ENCODE data around the gene LMAN2.
"Not testable (repeated sequence)": the region's sequence is repeated elsewhere in the genome, so short reads cannot be mapped to it uniquely, and the experiment has no call there.

The LMAN2 gene

DNA sequence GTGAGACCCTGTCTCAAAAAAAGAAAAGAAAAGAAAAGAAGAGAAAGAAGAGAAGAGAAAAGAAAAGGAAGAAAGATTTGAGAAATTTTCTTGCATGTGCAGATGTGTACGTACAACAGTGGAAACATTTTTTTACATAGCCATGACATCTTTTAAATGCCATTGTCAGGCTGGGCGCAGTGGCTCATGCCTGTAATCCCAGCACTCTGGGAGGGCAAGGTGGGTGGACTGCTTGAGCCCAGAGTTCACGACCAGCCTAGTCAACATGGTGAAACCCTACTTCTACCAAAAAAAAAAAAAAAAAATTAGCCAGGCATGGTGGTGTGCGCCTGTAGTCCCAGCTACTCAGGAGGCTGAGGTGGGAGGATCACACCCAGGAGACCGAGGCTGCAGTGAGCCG is 6.6 kb downstream of the LMAN2 start:
- no peak for DNase-seq

DNA sequence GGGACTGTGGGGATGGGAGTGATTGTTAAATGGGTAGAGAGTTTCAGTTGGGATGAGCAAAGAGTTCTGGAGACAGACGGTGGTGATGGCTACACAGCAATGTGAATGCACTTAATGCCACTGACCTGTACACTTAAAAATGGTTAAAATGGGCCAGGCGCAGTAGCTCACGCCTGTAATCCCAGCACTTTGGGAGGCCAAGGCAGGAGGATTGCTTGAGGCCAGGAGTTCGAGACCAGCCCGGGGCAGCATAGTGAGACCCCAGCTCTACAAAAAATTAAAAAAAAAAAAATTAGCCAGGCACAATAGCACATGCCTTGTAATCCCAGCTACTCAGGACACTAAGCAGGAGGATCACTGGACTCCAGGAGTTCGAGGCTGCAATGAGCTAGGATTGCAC is 7.7 kb downstream of the LMAN2 start:
- DNase-seq: no peak

DNA sequence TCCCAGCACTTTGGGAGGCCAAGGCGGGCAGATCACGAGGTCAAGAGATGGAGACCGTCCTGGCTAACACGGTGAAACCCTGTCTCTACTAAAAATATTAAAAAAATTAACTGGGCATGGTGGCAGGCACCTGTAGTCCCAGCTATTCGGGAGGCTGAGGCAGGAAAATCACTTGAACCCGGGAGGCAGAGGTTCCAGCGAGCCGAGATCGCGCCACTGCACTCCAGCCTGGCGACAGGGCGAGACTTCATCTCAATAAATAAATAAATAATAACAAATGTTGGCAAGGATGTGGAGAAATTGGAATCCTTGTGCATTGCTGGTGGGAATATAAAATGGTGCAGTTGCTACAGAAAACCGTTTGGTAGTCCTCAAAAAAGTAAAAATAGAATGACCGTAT is 8.5 kb downstream of the LMAN2 start:
- DNase-seq: not testable (repeated sequence)

DNA sequence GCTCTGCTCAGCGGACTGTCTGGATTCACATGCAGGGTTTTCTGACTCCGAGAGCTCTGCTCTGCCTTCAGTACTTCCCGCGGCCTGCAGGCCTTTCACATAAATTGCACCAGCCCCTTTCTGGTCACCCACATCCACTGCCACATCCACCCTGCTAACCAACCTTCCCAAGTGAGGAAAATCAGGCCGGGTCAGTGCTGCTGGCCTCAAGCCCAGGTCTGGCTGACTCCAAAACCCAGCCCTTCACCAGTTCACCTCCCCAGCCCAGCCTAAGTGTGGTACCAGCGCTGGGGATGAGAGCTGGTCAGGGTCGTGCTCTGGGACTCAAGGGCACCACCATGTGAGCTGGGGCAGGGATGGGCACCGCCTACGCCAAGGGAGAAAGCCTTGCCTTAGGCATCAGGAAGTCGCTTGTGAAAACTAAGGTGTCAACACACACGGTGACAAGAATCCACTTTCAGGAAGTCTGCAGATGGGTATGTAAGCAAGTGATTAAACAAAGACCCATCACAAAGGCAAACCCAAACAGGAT is 12.3 kb downstream of the LMAN2 start:
- no peak for DNase-seq

DNA sequence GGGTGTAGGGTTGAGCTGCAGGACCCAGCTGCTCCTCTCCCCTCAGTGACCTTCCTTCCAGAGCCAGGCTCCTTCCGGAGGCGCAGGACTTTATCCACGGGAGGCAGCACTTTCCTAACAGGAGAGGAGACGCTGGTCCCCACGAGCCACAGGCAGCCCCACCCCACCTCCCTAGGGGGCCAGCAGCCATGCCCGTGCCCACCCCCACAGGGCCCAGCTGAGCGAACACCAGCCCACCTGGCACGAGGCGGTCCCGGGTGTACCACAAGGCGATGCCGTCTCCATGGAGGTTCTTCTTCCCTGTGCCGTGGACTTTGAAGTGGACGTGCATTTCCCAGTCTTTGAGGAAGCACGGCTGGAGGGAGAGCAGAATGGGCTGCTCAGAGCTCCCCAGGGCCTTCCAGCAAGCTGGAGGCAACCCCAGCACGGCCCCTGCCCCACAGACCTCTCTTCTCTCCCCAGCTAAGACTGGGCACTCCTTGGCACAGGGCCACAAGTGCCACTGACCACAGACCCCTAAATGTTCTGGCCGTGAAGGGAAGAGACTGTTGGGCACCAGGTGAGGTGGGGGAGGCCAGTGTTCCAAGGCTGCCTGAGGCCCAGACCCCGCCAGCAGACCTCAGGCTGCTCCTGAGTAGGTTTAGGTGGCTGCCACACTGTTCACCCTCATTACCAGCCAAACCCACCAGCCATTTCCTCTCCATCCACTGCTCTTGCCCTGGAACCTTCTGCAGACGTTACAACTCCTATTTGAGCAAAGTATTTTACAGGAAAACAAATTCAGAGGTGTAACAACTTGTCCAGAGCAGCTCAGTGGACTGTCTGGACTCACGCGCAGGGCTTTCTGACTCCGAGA is 13.0 kb downstream of the LMAN2 start:
- DNase-seq: no peak

DNA sequence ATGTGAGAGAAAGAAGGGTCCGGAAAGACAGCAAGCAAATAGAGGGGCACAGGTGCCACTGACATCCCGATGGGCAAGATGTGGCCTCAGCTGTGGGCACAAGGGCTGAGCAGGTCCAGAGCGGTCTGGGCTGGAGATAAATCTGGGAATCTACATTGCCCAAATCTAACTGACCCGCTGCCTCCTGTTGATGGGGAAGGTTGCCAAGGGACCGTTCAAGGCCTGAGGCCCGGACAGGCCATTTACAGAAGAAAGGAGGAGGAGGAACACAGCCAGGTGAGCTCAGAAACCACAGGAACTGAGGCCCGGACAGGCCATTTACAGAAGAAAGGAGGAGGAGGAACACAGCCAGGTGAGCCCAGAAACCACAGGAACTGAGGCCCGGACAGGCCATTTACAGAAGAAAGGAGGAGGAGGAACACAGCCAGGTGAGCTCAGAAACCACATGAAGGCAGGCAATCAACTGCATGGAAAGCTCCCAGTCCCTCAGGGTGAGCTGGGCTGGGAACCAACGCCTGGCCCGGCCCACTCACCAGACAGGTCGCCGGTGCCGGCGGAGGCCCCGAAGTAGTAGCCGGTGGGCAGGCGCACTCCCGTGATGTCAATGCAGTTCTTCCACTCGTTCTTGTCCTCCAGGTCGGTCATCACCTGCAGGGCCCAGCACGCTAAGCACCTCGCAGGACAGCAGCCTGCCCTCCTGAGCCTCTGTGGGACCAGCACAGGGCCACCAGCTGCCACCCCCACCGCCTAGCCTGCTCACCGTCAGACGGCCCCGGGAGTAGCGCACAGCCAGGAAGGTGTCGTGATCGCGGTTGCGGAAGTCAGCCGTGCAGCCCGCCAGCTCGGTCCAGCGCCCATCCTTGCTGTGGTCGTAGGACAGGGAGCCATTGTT is 14.6 kb downstream of the LMAN2 start:
- no peak for DNase-seq

DNA sequence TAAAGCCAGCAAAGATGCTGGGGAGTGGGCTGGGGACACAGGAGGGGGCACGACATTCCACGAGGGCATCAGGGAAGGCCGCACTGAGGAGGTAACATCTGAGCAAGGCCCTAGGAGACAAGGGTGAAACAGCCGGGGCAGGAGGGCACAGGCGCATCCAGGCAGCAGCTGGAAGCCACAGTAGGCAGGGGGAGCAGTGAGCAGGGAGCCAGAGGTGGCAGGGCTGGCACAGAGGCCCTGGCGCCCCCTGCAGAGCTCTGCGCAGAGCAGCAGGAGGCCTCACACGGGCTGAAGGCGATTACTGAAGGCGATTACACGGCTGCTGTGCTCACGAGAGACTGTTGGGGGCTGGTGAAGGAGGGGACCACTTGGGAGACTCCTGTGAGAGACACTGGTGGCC is 15.4 kb downstream of the LMAN2 start:
- DNase-seq: peak; percentile 25

DNA sequence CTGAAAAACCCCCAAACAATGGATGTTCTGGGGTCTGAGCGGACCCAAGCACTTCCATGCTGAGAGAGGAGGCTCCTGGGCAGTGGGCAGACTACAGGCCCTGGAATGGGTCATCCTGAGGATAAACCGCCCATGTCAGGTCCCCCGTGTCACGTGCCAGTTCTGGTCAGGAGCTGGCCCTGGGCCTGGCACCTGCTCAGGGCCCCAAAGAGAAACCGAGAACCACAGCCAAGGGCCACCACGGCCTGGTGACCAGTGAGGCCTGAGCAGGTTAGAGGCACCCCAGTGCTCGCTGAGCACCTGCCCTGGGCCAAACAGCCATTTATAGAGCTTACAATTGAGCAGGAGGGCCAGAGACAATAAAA is 15.8 kb downstream of the LMAN2 start:
- no peak for DNase-seq

DNA sequence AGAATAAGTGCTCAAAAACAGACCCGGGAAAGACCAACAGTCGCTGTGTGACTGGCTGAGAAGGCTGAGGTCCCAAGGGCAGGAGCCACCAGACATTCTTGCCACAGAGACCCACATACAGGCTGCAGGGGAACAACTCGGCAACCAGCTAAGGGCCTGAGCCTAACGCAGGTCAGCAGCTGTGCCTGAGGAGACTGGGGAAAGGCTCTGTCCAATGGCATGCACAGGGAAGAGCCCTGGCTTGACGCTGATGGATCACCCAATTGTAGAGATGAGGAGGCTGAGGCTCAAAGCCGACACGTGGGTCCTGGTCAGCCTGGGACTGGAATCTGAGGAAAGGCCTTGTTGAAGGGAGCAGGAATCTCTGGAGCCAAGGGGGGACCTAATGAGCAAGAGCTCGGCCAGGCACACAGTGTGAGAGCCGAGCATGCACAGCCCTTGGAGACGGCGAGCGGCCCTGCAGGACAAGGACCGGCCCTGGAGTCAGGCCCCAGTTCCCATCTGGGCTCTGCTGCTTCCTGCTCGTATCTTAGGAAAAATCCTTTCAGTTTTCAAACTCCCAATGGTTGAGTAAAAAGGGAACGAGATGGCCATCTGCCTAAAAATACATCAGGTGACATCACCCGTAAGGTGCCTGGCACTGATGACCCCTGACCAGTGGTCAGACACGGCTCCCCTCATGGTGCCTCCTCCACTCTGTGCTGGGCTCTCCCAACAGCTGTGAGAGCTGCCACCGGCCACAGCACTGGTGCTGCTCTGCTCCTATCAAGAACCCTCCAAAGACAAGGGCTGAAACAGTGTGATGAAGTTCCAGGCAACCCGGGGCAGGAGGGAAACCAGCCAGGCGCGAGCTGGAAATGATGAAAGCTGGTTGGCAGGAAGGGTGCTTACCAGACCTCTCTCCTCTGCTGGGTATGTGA is 16.4 kb downstream of the LMAN2 start:
- DNase-seq: no peak

DNA sequence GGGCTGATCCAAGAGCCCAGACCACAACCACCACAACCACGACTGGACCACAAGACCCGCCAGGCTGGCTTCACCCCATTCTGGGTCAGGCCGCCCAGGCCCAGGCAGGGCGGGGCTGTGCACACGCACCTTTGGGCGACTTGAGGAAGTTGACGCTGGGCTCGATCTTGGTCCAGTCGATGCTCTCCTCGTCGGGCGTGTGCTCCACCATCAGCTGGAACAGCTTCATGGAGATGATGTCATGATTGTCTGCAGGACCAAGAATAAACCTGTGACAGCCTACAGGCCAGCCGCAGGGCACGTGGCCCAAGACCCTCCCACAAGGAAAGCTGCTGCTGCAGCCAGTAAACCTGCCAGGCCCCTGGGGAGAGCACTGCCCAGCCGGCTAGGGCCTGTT is 17.3 kb downstream of the LMAN2 start:
- DNase-seq: no peak

DNA sequence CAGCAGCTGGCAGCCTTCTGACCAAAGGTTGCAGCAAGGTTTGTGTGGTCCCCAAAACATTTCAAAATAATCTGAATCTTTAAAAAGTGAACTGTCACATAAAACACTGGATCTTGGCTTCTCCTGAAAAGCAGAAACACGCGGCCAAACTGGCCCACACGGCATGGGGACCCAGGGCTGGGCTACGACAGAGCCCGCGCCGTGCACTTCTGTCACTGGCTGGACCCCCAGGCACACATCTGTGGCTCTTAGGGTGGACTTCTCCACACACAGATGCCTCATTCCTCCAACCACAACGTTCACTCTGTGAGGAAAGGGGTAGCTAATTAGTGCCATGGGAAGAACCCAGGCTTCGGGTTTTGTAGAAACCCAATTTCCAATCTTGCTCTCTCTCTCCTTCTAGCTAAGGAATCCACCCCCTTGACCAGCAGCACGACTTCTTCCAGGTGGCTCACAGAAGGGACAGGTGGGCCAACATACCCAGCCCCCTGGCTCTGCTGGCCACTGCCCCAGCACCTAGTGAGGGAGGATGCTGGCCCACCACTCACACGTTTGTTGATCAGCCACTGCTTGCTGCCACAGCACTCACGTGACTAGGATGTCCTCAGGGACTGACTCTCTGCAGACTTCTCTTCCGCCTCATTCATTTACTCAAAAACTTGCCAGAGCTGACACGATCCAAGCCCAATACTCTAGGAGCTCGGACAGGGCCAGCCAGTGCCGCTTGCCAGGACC is 17.9 kb downstream of the LMAN2 start:
- no peak for DNase-seq

DNA sequence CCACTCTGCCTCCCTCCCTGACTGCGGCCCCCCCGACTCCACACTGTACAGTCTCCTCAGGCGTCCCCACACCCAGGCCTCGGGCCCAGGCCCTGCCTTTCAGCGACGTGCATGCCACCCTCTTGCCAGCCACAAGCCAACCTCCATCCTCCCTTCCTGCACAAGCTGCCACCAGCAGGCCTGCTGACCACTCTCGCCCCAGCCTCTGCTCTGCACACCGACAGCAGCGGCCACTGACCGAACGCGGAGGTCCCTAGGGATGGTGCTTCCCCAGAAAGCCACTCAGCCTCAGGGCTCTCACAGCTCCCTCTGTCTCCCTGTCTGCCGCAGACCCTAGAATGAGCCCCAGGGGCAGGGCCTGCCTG is 18.6 kb downstream of the LMAN2 start:
- DNase-seq: no peak

DNA sequence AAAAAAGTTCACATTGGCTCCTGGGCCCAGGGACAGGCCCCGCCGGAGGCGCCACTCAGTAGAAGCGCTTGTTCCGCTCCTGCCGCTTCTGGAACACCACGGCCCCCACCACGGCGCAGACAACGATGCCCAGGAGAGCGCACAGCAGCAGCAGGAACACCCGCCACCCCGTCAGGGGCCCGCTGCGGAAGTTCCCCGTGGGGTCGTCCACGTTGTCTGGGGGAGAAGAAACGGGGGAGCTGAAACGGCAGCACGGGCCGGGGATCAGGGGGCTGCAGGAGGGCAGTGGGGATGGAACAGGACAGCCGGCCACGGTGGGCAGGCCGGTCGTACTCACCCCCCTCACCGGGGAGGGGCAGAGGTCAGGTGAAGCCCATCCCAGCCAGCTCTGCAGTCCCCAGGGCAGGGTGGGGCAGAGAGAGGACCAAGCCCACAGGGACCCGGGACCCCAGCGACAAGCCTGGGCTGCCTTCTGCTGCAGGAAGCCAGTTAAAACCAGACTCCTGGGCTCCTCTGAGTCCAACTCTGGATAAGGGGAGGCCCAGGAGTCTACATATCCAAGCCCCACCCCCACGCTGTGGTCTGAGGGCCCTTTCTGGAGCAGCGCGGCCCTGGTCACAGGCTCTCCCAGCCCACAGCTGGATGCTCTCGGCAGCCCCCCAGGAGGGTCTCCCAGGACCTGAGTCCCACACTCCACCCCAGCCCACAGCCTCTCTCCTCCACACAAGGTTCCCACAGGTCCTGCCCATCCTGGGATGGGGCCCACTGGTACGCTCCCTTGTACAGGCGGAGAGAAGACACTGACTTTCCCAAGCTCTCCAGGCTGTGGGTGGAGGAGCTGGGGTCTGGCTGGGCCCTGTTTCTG is 19.2 kb downstream of the LMAN2 start:
- no peak for DNase-seq

DNA sequence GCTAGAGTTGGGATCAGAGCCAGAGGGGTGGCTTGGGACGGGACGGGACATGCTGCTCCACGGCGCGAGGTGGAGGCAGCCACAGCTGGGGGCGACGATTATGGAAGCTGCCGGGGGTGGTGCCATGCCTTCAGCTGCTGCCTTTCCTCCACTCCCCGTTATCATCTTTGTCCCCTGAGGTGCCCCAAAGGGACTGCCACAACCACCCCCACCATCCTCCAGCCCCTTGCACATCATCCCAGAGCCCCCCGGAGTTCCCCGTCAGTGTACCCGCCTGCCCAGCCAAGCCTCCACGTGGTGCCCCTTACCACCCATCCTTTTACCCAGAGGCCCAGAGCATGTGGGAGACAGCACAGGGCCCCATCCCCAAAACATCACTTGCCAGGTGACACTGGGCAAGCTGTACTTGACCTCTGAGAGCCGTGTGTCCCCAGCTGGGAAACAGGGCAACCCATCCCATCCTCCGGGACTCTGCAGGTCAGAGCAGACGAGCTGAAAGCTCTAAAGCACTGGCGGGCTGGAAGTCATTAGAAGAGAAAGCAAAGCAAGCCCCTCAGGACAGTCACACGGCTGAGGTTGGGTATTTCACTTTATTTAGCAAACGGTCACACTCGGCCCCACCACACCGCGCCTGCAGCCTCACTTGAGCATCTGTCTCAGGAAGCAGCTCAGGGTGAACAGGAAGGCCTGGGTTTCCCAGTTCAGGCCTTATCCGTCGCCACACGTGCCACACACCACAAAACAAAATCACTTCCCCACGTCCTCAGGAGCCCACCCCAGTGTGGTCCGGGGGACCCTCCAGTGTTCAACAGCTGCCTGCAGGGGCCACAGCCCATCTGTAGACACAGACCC is 20.3 kb downstream of the LMAN2 start:
- no peak for DNase-seq

DNA sequence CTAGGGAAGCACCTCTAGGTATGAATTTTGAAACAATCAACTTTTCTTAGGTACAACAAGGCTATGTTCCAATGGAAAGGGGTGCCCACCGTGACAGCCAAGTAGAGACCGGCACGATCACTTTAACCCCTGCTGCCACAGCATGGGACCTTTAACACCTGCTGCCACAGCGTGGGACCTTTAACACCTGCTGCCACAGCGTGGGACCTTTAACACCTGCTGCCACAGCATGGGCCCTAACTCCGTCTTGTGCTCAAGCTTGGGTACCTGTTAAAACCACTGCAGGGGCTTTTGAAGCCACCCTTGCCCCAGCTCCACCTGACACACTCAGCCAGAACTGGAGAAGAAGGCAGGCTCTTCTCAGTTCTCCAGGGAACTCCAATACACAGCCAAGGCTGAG is 21.6 kb downstream of the LMAN2 start:
- DNase-seq: no peak

DNA sequence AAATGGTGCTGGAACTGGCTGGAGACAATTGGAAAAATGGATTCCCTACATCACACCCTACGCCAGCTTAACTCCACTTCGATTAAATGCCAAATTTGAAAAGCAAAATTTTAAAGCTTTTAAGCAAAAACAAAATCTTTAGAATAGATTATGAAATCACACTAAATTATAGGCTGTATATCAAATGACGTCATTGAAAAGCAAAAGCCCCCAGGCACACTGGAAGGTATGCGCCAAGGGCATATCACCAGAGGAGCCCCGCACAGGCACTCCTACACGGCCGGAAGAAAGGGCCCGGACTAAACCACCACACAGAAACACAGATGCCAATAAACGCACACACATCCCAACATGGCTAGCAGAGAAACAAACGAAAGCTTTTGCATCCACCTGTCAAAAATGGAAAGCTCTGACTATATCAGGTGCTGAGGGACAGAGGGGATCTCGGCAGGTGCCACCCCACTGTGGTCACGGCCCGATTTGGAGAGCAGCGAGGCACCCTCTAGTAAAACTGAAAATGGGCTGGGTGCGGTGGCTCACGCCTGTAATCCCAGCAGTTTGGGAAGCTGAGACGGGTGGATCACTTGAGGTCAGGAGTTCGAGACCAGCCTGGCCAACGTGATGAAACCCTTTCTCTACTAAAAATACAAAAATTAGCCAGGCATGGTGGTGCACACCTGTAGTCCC is 22.8 kb downstream of the LMAN2 start:
- no peak for DNase-seq

DNA sequence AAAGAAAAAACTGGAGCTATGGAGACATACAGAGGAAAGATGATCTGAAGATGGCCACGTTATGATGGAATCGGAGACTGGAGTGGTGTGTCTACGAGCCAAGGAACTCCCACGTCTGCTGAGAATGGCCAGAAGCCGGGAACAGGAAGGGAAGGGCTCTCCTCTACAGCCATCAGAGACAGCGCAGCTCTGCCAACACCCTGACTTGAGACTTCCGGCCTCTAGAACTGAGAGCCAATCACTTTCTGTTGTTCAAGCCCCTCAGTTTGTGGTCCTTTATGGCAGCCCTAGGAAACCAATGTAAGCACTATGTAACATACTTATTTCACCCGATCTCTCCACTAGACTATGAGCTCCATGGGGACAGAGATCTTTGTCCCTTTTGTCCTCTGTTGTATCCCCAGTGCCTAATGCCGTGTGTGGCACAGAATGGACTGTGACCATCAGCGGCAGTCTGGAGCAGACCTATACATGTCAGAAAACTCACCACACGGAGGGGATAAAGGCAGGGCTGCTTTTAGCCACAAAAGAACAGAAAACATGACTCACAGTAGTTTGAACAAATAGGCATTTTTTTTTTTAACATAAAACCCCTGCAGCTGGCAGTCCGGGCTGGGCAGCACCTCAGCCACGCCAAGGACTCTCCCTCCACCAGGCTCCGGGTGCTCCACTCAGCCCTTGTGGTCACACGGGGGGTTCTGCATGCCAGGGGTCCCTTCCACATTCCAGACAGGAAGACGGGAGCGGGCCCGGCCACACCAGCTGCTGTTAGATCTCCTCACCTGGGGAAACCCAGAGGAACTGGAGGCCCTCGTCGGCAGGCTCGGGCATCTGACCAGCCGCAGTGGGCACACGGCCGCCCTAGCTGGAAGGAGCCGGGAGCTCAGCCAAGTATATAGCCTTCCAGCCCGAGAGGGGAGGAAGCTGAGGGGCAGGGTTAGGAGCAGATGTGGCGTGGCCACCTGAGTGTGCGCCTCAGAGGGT is 23.6 kb downstream of the LMAN2 start:
- no peak for DNase-seq

DNA sequence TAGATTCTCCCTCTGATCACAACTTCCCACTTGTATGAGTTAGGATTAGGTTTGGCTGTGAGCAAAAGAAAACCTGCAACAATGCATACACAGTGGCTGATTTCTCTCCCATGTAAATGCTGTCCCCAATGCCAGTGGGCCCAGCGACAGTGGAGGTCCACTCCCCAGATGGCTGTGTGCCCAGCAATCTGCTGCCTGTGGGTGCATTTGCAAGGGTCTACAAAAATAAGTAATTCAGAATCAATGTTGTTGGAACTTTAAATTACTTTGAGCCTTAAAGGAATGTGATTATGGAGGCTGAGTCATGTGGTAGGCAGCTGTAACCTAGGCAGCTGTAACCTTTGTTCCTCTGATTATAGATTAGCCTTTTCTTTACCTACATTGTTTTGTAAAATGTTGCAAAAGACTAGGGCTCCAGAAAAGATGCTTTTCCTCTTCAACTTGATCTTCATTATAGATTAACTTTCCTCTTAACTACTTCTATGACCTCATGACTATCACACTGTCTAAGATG is 25.5 kb downstream of the LMAN2 start:
- DNase-seq: no peak

All from CD4-positive, alpha-beta T cell treated with Interleukin-6 for 4 hours (primary cell).